ENCODE data around the gene KCNN1.
"Not testable (repeated sequence)": the region's sequence is repeated elsewhere in the genome, so short reads cannot be mapped to it uniquely, and the experiment has no call there.

KCNN1 gene

DNA sequence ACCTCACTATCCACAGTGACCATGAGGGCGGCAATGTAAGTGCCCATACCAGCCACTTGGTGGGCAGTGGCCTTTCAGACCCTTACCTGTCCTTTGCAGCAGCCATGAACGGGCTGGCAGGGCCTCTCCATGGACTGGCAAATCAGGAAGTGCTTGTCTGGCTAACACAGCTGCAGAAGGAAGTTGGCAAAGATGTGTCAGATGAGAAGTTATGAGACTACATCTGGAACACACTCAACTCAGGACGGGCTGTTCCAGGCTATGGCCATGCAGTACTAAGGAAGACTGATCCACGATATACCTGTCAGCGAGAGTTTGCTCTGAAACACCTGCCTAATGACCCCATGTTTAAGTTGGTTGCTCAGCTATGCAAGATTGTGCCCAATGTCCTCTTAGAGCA lies 64.5 kb downstream of the KCNN1 start:
- DNase-seq (ENCODE audit: low spot score): not testable (repeated sequence)

DNA sequence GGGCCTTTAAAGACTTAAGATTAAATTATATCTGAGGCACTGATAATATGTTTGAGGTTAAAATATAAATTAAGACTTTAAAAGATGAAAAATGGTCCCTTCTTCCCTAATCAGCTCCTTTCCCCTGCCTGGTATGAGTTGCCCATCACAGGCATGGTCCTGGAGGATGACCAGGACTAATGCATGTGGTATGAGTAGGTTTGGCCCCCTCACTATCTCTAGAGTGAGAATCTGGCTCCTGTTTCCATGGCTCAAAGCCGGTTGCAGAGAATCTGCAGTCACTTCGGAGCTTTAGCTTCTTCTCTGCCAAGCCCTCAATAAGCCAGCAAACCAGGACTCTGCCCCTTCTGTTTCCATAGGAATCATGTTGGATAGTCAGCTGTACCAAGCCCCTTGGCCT lies 65.2 kb downstream of the KCNN1 start:
- not testable (repeated sequence) for DNase-seq (ENCODE audit: low spot score)

DNA sequence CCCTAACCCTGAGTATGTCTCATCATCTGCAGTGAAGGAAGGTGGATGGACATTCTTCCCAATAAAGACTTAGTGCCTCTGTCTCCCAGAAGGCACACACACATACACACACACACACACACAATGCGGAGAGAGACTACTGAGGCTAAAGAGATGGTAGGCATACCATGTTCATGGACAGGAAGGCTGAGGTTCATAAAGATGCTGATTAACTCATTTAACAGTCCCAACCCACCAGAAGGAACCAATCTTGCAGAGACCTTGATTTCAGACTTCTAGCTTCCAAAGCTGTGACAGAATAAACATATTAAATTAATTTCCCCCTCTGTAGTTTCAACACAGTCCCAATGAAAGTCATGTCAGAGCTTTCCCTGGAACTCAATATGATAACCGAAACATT lies 74.1 kb downstream of the KCNN1 start:
- DNase-seq (ENCODE audit: low spot score): no peak

DNA sequence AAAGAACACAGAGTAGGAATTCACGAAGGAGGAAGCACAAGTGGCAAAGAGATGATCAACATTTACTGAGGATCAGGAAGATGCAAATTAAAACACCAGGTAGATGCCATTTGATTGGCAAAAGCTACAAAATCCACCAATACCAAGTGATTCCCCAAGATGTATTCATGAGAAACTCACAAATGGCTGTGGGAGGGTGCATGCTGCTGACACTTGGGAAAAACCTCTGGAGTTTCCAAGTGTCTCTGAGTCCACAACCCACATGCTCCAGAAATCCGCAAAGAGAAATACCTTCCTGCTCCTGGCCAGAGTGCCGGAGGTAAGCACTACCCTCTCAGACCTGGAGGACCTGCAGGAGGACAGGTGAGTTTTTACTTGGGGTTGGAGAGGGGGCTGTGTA lies 76.8 kb downstream of the KCNN1 start:
- no peak for DNase-seq (ENCODE audit: low spot score)

DNA sequence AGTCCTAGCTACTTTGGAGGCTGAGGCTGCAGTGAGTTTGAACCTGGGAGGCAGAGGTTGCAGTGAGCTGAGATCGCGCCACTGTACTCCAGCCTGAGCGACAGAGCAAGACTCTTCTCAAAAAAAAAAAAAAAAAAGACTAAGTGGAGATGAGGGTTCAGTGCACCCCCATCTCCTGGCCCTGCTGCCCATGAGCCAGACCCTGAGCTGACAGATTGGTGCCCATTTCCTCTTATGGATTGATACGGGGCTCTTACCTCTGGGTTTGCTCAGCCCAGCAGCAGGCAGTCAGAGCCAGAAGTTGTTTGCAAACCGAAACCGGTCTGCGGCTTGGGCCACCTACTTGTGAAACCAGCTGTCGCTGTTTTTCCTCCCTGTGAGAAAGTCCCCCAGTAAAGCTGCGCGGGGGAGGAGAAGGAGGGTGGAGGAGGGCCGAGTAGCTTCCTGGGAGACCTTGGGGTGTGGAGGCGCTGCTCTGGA lies 78.0 kb downstream of the KCNN1 start:
- peak; percentile 79 for DNase-seq (ENCODE audit: low spot score)

DNA sequence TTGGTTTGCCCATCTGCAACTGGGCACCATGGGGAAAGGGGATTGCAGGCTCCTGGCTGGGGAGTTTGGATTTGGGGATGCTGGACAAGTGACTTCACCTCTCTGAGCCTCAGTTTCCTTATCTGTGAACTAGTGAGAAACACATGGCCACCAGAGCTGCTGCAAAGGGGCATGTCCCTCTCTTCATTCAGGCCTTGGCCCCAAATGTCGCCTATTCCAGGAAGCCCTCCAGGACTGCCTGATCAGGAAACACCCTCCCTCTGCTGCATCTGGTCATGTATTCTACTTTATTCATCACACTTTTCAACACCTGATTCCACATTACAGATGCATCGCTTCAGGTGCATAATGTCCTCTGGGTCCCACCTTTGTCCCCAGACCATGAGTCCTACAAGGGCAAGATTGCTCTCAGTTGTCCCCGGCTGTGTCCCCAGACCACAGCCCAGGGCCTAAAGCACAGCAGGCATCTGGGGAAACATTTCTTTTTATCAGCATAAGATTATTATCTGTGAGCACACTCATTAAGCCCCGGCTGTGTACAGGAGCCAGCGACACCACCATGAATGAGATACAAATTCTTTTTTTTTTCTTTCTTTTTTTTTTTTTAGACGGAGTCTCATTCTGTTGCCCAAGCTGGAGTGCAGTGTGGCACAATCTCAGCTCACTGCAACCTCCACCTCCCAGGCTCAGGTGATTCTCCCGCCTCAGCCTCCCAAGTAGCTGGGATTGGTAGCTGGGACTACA lies 78.6 kb downstream of the KCNN1 start:
- no peak for DNase-seq (ENCODE audit: low spot score)

DNA sequence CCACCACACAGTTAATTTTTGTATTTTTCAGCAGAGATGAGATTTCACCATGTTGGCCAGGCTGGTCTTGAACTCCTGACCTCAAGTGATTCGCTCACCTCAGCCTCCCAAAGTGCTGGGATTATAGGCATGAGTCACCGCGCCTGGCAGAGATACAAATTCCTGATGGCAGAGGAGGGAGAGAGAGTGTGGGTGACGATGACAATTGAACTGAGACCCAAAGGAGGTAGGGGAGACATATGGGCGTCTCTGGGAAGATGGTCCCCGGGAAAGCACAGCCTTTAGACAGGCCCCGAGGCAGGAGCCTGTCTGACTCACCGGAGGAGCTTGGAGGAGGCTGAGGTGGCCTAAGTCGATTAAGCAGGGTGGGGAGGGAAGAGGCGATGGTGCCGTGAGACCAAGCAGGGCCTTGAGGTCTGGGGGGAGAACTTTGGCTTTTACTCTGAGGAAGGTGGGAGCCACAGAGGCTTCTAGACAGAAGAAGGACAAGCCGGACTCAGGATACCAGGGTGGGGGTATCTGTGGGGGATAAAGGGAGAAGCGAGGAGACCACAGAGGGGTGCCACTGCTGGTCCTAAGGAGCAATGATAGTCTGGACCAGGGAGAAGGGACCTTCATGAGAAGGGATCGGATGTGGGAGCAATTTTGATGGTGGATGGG lies 79.3 kb downstream of the KCNN1 start:
- no peak for DNase-seq (ENCODE audit: low spot score)

DNA sequence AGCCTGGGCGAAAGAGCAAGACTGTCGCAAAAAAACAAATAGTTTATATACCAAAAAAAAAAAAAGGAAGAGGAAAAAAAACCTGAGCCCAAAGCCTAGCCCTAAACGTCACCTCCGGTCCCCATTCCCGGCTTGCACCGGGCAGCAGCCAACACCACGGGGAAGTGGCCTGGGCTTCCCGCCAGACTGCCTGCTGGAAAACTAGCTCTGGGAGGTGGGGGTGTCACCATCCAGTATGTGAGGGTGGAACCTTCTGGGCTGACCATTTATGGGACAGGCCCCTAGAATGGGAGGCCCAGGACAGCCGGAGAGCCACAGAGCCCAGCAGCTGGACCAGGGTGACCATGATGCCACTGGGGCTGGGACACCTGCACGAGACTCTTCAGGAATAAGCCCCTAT lies 82.5 kb downstream of the KCNN1 start:
- DNase-seq (ENCODE audit: low spot score): peak; percentile 63
